Ovary (tissue), 3 donors: Measurements from ENCODE around the gene B4GALT3.

Experiments used
- CTCF ChIP-seq, 3 donors: fragments of 450-650 bp in 2 of 3; fragments of 200-600 bp in 1 of 3; IDR thresholded peaks; one replicate each; pipeline versions ENCODE4 v1.5.1 to v1.8.0; 2016 to 2022; ENCODE audit warnings: antibody characterized with exemption in 3 of 3, mild to moderate bottlenecking in 1 of 3
- EP300 ChIP-seq: sonication (generic); formaldehyde crosslinking; IDR thresholded peaks from one replicate; pipeline ENCODE4 v1.6.1; 2017; ENCODE audit warnings: antibody characterized with exemption
- POLR2A ChIP-seq: fragments of 450-650 bp; IDR thresholded peaks from one replicate; pipeline ENCODE4 v1.6.1; 2017; ENCODE audit warnings: antibody characterized with exemption, mild to moderate bottlenecking, moderate library complexity
- donor health status: DM: no; HTN: no; CAD: no.

DNA sequence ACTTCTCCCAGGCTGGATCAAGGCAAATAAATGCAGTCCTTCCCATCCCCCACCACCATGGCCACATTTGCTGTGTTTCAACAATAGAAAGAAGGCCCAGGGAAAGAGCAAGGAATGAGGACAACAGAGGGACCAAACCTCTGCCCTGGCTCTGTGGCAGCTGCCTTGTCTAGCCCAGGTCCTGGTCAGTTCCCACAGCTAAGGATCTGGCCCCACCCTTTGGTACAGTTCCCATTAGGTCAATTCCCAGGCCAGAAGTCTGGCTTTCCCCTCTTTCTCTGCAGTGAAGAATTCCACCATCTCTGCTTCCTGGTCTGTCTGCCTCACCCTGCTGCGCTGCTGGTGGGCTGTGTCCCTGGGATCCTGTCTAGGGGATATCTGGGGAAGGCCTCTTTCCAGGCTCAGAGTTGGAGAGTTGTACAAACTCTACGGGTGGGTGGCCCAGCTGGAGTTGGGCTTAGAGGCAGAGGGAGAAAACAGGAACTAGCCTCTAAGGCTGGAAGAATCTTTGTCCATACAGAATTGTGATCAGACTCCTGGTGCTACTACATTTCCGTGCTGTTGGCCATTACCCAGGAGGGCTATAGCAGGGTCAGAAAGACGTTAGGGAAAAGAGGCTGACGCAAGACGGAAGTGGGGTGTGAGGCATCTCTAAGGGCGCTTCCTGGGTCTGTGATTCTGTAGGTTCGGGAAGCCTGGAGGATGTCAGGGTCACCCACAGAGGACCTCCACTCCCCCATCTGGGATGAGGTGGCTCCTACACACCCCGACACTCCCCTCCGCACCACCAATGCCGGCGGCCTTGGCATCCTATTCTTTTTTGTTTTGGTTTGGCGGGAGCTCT lies 23.9 kb upstream of the B4GALT3 start:
- TF ChIP-seq CTCF (IDR thresholded peaks at IDR 0.05): peak in 1 of 3 donors; percentile 6
- TF ChIP-seq POLR2A: peak; percentile 42
- no peak for TF ChIP-seq EP300
